Measurements from ENCODE around the gene CLEC4F.

DNA sequence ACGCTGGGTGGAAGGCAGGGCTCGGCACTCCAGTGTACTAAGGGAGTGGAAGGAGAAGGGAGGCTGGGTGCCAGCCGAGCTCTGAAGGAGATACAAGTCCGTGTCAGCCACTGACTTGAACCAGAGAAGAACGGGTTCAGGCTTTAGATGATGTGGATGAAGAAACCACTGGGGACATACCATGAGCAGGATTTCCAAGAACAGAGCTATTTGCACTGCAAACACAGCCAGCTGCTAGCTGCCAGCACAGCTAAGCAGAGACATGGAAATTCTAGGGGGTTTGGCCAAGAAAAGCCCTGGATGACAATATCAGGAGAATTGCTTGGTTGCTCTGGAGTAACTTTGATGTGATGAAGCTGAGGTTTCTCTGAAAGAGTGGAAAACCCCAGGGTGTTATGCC, 10.0 kb upstream of the CLEC4F start:
- TF ChIP-seq POLR2A (IDR thresholded peaks at IDR 0.05; ENCODE audit: low read depth, low read length): no peak
- TF ChIP-seq POLR2AphosphoS5 (IDR thresholded peaks at IDR 0.05; ENCODE audit: low read depth, low read length): no peak

Measured in GM12892 (cell line).